HG03432 (cell line): Measurements from ENCODE around the gene ACAN.

Experiments
- ATAC-seq: cut with Tn5 transposase; IDR thresholded peaks from one replicate; pipeline ENCODE4 v1.9.1; 2021; ENCODE audit warnings: mild to moderate bottlenecking, moderate library complexity; ENCODE audit not compliant: unreplicated experiment

Gene ACAN

GRCh38 chr15:88900309-88900981 lies 97.2 kb downstream of the ACAN start:
- ATAC-seq = no peak

- ATAC-seq = no peak
Observed at GRCh38 chr15:88900982-88901418, 97.8 kb downstream of the ACAN start.

GRCh38 chr15:88901508-88902220 lies 98.4 kb downstream of the ACAN start:
- ATAC-seq = no peak

- ATAC-seq = no peak
Observed at GRCh38 chr15:88902221-88902835, 99.1 kb downstream of the ACAN start.

- no peak for ATAC-seq
Observed at GRCh38 chr15:88902846-88903245, 99.6 kb downstream of the ACAN start.

GRCh38 chr15:88904257-88904623 lies 101.0 kb downstream of the ACAN start:
- ATAC-seq = no peak

GRCh38 chr15:88904624-88905327 lies 101.5 kb downstream of the ACAN start:
- ATAC-seq = peak; percentile 84

GRCh38 chr15:88905576-88905975 lies 102.3 kb downstream of the ACAN start:
- ATAC-seq = no peak

- ATAC-seq = no peak
Observed at GRCh38 chr15:88906130-88906529, 102.9 kb downstream of the ACAN start.

- no peak for ATAC-seq
Observed at GRCh38 chr15:88906551-88906950, 103.3 kb downstream of the ACAN start.

- ATAC-seq = no peak
Observed at GRCh38 chr15:88907111-88907510, 103.9 kb downstream of the ACAN start.

- no peak for ATAC-seq
Observed at GRCh38 chr15:88908123-88908522, 104.9 kb downstream of the ACAN start.

- ATAC-seq = no peak
Observed at GRCh38 chr15:88908697-88909621, 105.7 kb downstream of the ACAN start.

GRCh38 chr15:88909956-88910831 lies 107.0 kb downstream of the ACAN start:
- no peak for ATAC-seq

GRCh38 chr15:88911766-88912118 lies 108.5 kb downstream of the ACAN start:
- no peak for ATAC-seq

GRCh38 chr15:88912500-88912921 lies 109.3 kb downstream of the ACAN start:
- ATAC-seq = no peak

- peak; percentile 89 for ATAC-seq
Observed at GRCh38 chr15:88913017-88913849, 110.0 kb downstream of the ACAN start, which contains the start of gene MFGE8. Gene MFGE8 (minus strand): TSS chr15:88913379. CDS start chr15:88913319, 60 bp downstream.

- no peak for ATAC-seq
Observed at GRCh38 chr15:88913850-88914169, 110.6 kb downstream of the ACAN start.

GRCh38 chr15:88915354-88915753 lies 112.1 kb downstream of the ACAN start:
- no peak for ATAC-seq
